DLD1 (cell line): ENCODE data around the gene MPHOSPH9.

Source experiments
- in situ Hi-C: cut with HindIII; loops from 2 replicates; pipeline ENCODE4 v1.10.0; 2017; ENCODE audit warnings: low sequenced_read_pairs

Gene MPHOSPH9

DNA sequence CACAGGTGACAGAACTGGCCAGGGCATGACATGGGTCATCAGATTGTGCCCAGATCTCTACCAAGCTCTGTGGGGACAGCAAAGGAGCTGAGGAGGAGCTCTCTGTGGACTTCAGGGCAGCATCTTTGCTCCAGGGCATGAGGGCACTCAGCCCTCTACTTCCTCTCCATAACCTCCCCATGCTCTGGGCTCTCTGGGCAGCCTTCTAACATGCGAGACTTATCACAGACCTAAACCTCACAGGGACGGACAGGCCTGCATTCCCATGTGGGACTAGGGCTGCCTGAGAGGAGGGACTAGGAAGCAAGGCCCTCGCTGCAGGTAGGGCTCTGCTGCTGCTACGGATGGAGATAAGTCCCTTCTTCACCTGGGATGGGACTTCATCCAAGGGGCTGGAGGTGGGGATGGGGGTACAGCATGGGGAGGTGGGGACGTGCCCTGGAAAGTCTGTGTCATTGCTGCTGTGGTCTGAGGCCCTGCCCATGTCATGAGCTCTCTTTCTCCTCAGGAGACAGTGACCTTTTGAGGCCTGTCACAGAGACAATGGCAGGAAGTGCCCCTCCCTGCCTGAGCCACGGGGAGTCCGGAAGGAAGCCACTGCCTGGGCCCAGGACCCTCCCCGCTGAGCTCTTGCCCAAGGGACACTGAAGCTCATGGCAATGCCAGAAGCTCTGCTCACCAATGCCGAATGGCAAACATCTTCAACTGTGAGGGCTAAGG, 126.1 kb downstream of the MPHOSPH9 start:
- in situ Hi-C loops: no loop called here

DNA sequence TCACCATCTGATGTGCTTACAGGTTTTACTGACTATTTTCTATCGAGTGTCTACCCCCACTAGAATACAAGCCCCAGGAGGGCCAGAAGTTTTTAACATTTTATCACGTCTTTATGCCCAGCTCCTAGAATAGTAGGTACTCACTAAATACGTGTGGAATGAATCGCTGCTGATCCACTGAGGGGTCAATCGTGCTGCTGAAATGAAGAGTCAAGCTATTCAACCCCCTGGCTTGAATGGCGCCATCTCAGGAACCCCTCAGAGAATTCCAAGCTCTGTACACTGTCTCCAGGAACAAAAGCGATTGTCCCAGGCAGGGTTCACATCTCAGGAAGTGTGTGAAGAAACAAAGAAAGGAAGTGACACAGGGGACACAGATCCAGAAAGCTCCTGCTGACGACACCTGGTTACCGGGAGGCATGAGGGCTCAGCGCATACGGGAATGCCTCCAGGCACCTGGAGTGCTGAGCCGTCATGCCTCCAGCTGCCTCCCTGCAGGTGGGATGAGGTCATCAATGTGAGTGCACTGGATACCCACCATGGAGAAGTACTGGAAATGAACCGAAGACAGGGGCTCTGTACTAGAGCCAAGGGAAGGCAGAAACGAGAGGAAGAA, 127.6 kb downstream of the MPHOSPH9 start:
- in situ Hi-C loops: no loop called here

DNA sequence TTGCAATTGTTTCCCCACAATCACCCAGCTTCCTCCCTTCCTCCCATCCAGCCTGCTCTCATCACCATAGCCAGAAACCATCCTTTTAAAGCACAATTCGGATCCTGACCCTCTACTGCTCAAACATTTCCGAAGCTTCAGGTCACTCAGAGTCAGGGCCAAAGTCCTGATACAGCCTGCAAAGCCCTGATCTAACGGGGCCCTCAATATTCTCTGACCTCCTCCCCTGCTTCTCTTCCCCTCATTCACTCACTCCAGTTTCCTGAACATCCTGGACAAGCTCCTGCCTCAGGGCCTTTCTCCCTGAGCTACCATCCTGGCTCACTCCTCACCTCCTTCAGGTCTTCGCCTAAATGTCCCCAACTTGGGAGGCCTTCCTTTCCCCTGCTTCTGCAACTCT, 128.1 kb downstream of the MPHOSPH9 start:
- in situ Hi-C loops: no loop called here
